ENCODE measurements around the gene APCDD1L.
"Not testable (repeated sequence)": the region's sequence is repeated elsewhere in the genome, so short reads cannot be mapped to it uniquely, and the experiment has no call there.

APCDD1L gene

DNA sequence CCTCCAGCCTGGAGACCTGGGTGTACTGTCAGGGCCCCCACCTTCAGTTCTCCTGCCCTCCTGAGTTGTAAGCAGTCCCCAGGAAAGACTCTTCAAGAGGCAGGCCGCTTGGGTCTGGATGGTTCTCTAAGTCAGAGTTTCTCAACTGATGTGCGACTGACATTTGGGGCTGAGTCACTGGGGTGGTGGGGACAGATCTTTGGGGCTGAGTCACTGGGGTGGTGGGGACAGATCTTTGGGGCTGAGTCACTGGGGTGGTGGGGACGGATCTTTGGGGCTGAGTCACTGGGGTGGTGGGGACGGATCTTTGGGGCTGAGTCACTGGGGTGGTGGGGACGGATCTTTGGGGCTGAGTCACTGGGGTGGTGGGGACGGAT, 26.8 kb upstream of the APCDD1L start:
- not testable (repeated sequence) for H3K9ac ChIP-seq (ENCODE audit: low read length); H3K27me3 ChIP-seq (ENCODE audit: control insufficient read depth, insufficient read depth, low read length); H3K36me3 ChIP-seq (ENCODE audit: control insufficient read depth, insufficient read depth, low read length); H3K9me3 ChIP-seq (ENCODE audit: control insufficient read depth, low read length); H3K4me1 ChIP-seq (ENCODE audit: control insufficient read depth, insufficient read depth, low read length); H3K4me3 ChIP-seq (ENCODE audit: low read length)

GRCh38 chr20:58538752-58539151, 23.6 kb upstream of the APCDD1L start:
- Histone ChIP-seq H3K36me3 (ENCODE audit: control insufficient read depth, insufficient read depth, low read length) (no peaks in the 10 kb centered on the region), H3K9ac (ENCODE audit: low read length) (no peak overlapping the region), H3K9me3 (ENCODE audit: control insufficient read depth, low read length) (no peaks in the 10 kb centered on the region), H3K4me1 (ENCODE audit: control insufficient read depth, insufficient read depth, low read length) (no peaks in the 10 kb centered on the region), H3K27me3 (ENCODE audit: control insufficient read depth, insufficient read depth, low read length) (peaks cover 3% of the 10 kb centered on the region), H3K4me3 (ENCODE audit: low read length) (no peak overlapping the region)

GRCh38 chr20:58537831-58538230, 22.6 kb upstream of the APCDD1L start:
- H3K36me3 ChIP-seq (ENCODE audit: control insufficient read depth, insufficient read depth, low read length): no peaks in the 10 kb centered on the region
- no peaks in the 10 kb centered on the region for H3K9me3 ChIP-seq (ENCODE audit: control insufficient read depth, low read length)
- no peak overlapping the region for H3K4me3 ChIP-seq (ENCODE audit: low read length)
- no peaks in the 10 kb centered on the region for H3K4me1 ChIP-seq (ENCODE audit: control insufficient read depth, insufficient read depth, low read length)
- H3K9ac ChIP-seq (ENCODE audit: low read length): no peak overlapping the region
- H3K27me3 ChIP-seq (ENCODE audit: control insufficient read depth, insufficient read depth, low read length): peaks cover 3% of the 10 kb centered on the region

- Histone ChIP-seq H3K9me3 (ENCODE audit: control insufficient read depth, low read length) (no peaks in the 10 kb centered on the region), H3K9ac (ENCODE audit: low read length) (no peak overlapping the region), H3K4me1 (ENCODE audit: control insufficient read depth, insufficient read depth, low read length) (no peaks in the 10 kb centered on the region), H3K27me3 (ENCODE audit: control insufficient read depth, insufficient read depth, low read length) (no peaks in the 10 kb centered on the region), H3K36me3 (ENCODE audit: control insufficient read depth, insufficient read depth, low read length) (no peaks in the 10 kb centered on the region), H3K4me3 (ENCODE audit: low read length) (no peak overlapping the region)
Observed at GRCh38 chr20:58536289-58536688, 21.1 kb upstream of the APCDD1L start.

GRCh38 chr20:58531657-58532056, 16.5 kb upstream of the APCDD1L start:
- Histone ChIP-seq H3K4me1 (ENCODE audit: control insufficient read depth, insufficient read depth, low read length) (no peaks in the 10 kb centered on the region), H3K4me3 (ENCODE audit: low read length) (no peak overlapping the region), H3K9me3 (ENCODE audit: control insufficient read depth, low read length) (no peaks in the 10 kb centered on the region), H3K36me3 (ENCODE audit: control insufficient read depth, insufficient read depth, low read length) (no peaks in the 10 kb centered on the region), H3K9ac (ENCODE audit: low read length) (no peak overlapping the region), H3K27me3 (ENCODE audit: control insufficient read depth, insufficient read depth, low read length) (no peaks in the 10 kb centered on the region)

GRCh38 chr20:58531063-58531462, 15.9 kb upstream of the APCDD1L start:
- no peaks in the 10 kb centered on the region for H3K27me3 ChIP-seq (ENCODE audit: control insufficient read depth, insufficient read depth, low read length)
- H3K4me1 ChIP-seq (ENCODE audit: control insufficient read depth, insufficient read depth, low read length): no peaks in the 10 kb centered on the region
- H3K36me3 ChIP-seq (ENCODE audit: control insufficient read depth, insufficient read depth, low read length): no peaks in the 10 kb centered on the region
- no peak overlapping the region for H3K4me3 ChIP-seq (ENCODE audit: low read length)
- H3K9ac ChIP-seq (ENCODE audit: low read length): no peak overlapping the region
- no peaks in the 10 kb centered on the region for H3K9me3 ChIP-seq (ENCODE audit: control insufficient read depth, low read length)

GRCh38 chr20:58528412-58528811, 13.2 kb upstream of the APCDD1L start:
- Histone ChIP-seq H3K9me3 (ENCODE audit: control insufficient read depth, low read length) (no peaks in the 10 kb centered on the region), H3K4me3 (ENCODE audit: low read length) (no peak overlapping the region), H3K36me3 (ENCODE audit: control insufficient read depth, insufficient read depth, low read length) (no peaks in the 10 kb centered on the region), H3K27me3 (ENCODE audit: control insufficient read depth, insufficient read depth, low read length) (no peaks in the 10 kb centered on the region), H3K4me1 (ENCODE audit: control insufficient read depth, insufficient read depth, low read length) (no peaks in the 10 kb centered on the region), H3K9ac (ENCODE audit: low read length) (no peak overlapping the region)

DNA sequence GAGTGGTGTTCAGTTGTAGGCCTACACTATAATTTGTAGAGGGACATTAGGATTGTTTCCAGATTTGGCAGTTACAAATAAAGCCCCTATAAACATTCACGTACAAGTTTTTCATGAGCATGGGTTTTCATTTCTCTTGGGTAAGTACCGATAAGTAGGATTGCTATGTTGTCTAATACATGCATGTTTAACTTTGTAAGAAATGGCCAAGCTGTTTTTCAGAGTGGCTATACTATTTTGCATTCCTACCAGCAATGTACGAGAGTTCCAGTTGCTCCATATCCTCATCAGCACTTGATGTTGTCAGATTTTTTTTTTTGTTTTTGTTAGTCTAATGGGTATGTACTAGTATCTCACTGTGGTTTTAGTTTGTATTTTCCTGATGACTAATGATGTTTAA, 11.2 kb upstream of the APCDD1L start:
- peaks cover 8% of the 10 kb centered on the region for H3K4me1 ChIP-seq (ENCODE audit: control insufficient read depth, insufficient read depth, low read length)
- H3K9me3 ChIP-seq (ENCODE audit: control insufficient read depth, low read length): no peaks in the 10 kb centered on the region
- H3K27me3 ChIP-seq (ENCODE audit: control insufficient read depth, insufficient read depth, low read length): peaks cover 3% of the 10 kb centered on the region
- no peak overlapping the region for H3K4me3 ChIP-seq (ENCODE audit: low read length)
- no peak overlapping the region for H3K9ac ChIP-seq (ENCODE audit: low read length)
- H3K36me3 ChIP-seq (ENCODE audit: control insufficient read depth, insufficient read depth, low read length): no peaks in the 10 kb centered on the region

DNA sequence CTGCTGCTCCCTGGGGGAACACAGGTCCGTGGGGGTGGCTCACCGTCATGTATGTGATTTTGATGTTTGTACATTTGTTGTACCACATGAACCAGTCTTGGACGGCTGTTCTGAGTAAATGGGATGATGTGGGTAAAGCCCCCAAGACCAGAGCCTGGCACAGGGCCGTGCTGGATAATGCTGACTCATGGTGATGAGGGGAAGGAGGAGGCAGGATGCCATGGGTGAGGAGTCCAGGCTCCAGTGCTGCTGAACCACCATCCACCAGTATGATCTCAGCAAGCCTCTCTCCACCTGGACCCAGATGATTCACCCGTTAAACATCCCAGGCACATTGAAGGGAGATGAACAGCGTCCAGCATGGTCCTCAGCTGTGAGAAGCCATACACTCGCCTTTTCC, 9.6 kb upstream of the APCDD1L start:
- Histone ChIP-seq H3K27me3 (ENCODE audit: control insufficient read depth, insufficient read depth, low read length) (peaks cover 3% of the 10 kb centered on the region), H3K4me1 (ENCODE audit: control insufficient read depth, insufficient read depth, low read length) (peaks cover 8% of the 10 kb centered on the region), H3K4me3 (ENCODE audit: low read length) (no peak overlapping the region)

GRCh38 chr20:58523971-58524315, 8.7 kb upstream of the APCDD1L start:
- H3K9ac ChIP-seq (ENCODE audit: low read length): no peak overlapping the region
- no peak overlapping the region for H3K4me3 ChIP-seq (ENCODE audit: low read length)
- peaks cover 3% of the 10 kb centered on the region for H3K27me3 ChIP-seq (ENCODE audit: control insufficient read depth, insufficient read depth, low read length)
- H3K9me3 ChIP-seq (ENCODE audit: control insufficient read depth, low read length): no peaks in the 10 kb centered on the region
- H3K36me3 ChIP-seq (ENCODE audit: control insufficient read depth, insufficient read depth, low read length): no peaks in the 10 kb centered on the region
- H3K4me1 ChIP-seq (ENCODE audit: control insufficient read depth, insufficient read depth, low read length): peaks cover 8% of the 10 kb centered on the region

More for the DNA sequence above, 9.6 kb upstream of the APCDD1L start:
- Histone ChIP-seq H3K36me3 (ENCODE audit: control insufficient read depth, insufficient read depth, low read length) (no peaks in the 10 kb centered on the region), H3K9me3 (ENCODE audit: control insufficient read depth, low read length) (no peaks in the 10 kb centered on the region), H3K9ac (ENCODE audit: low read length) (no peak overlapping the region)

DNA sequence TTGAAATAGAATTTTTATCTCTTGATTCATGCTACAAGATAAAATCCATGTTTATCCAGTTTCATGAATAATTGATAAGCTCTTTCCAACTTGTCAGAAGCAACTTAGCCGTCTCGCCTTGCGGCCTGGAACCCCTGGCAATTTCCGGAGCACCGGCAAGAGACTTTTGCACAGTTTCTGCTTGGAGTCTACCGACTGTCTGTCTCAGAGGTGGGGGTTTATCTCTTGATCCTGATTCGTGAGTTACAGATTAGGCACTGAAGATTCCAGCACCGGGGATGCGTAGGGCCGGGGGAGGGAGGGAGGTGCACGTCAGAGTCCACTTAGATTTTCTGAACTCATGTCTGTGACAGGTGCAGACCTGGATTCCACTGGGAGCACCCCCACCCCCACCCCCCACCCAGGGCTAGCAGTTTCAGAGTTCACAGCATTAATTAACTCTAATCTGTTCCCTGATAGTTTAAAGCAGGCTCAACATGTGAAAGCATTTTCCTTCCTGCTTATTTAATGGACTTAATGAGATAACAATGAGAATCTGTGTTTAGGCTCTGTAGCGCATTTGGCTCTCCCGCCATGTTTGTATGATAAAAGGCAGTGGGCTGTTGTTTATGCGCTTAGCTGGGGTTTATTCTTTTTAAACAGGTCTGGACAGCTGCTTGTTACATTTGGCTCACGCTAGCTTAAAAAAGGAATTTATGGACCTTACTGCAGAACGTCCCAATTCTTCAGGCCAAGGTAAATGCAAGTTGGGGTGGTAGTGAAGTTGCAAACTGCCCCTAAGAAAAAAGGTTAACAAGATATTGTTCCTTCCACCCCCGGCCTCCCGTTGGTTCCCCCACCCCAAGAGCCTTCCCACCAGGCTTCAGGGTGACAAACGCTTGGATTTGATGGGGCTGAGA, 8.1 kb upstream of the APCDD1L start:
- H3K36me3 ChIP-seq (ENCODE audit: control insufficient read depth, insufficient read depth, low read length): no peaks in the 10 kb centered on the region

GRCh38 chr20:58522666-58523065, 7.5 kb upstream of the APCDD1L start:
- Histone ChIP-seq H3K9ac (ENCODE audit: low read length) (no peak overlapping the region), H3K4me1 (ENCODE audit: control insufficient read depth, insufficient read depth, low read length) (peaks cover 8% of the 10 kb centered on the region), H3K36me3 (ENCODE audit: control insufficient read depth, insufficient read depth, low read length) (no peaks in the 10 kb centered on the region), H3K4me3 (ENCODE audit: low read length) (no peak overlapping the region), H3K9me3 (ENCODE audit: control insufficient read depth, low read length) (no peaks in the 10 kb centered on the region), H3K27me3 (ENCODE audit: control insufficient read depth, insufficient read depth, low read length) (peaks cover 3% of the 10 kb centered on the region)

More for the DNA sequence above, 8.1 kb upstream of the APCDD1L start:
- Histone ChIP-seq H3K27me3 (ENCODE audit: control insufficient read depth, insufficient read depth, low read length) (peaks cover 3% of the 10 kb centered on the region), H3K4me1 (ENCODE audit: control insufficient read depth, insufficient read depth, low read length) (peaks cover 8% of the 10 kb centered on the region), H3K9me3 (ENCODE audit: control insufficient read depth, low read length) (no peaks in the 10 kb centered on the region), H3K4me3 (ENCODE audit: low read length) (no peak overlapping the region), H3K9ac (ENCODE audit: low read length) (no peak overlapping the region)

- H3K4me3 ChIP-seq (ENCODE audit: low read length): no peak overlapping the region
- H3K9ac ChIP-seq (ENCODE audit: low read length): no peak overlapping the region
- H3K9me3 ChIP-seq (ENCODE audit: control insufficient read depth, low read length): no peaks in the 10 kb centered on the region
- peaks cover 8% of the 10 kb centered on the region for H3K4me1 ChIP-seq (ENCODE audit: control insufficient read depth, insufficient read depth, low read length)
- H3K36me3 ChIP-seq (ENCODE audit: control insufficient read depth, insufficient read depth, low read length): no peaks in the 10 kb centered on the region
- peaks cover 3% of the 10 kb centered on the region for H3K27me3 ChIP-seq (ENCODE audit: control insufficient read depth, insufficient read depth, low read length)
Observed at GRCh38 chr20:58521763-58522162, 6.6 kb upstream of the APCDD1L start.

Data from mucosa of stomach (tissue), 1 donor.